HCT116 (cell line): ENCODE results near the gene A4GALT. TPM values are rescaled to one million over a fixed set of nuclear protein-coding genes. Genes with fewer than 3 reads are reported as not detected.

Experiments
- ATAC-seq: fragments of 200-7000 bp; cut with Tn5 transposase; 2 replicates; pipeline ENCODE4 v1.9.1; 2020; ENCODE audit warnings: mild to moderate bottlenecking, moderate library complexity
- BruUV-seq: library from RNA; stranded (reverse); fragments of 400-500 nt; replicated peaks from 2 replicates; lab custom pipeline; 2021; lab: Mats Ljungman, UMichigan
- CTCF ChIA-PET: fragments of 300-600 bp; sonication (Branson Sonifier 250); formaldehyde crosslinking; loops from one replicate; lab custom pipeline; 2021; ENCODE audit warnings: antibody characterized with exemption; lab: Charles Lee
- POLR2A ChIA-PET: fragments of 300-600, 350-600 bp; sonication (Branson Sonifier 250); formaldehyde crosslinking; loops from one replicate; lab custom pipeline; 2021; ENCODE audit warnings: antibody characterized with exemption; lab: Charles Lee
- RAD21 ChIA-PET, 2 experiments: fragments of 300-600 bp; sonication (Branson Sonifier 250); formaldehyde crosslinking; loops; one replicate each; lab custom pipeline; 2023; ENCODE audit warnings: low total read pairs in 2 of 2; ENCODE audit not compliant: uncharacterized antibody in 2 of 2, unreplicated experiment in 2 of 2, low non-redundant PET in 1 of 2; lab: Charles Lee
- DNase-seq: peaks from one replicate; pipeline ENCODE4 v3.0.0-alpha.2; 2010; ENCODE audit warnings: low read depth, low spot score
- H2AFZ ChIP-seq: fragments of 200-600 bp; shearing (Covaris generic), sonication (generic); 2 replicates; pipeline ENCODE4 v1.6.1; 2017; ENCODE audit warnings: low read depth, mixed run types, mixed read lengths, antibody characterized with exemption, low read length; ENCODE audit not compliant: poor library complexity, severe bottlenecking
- H3K27ac ChIP-seq: 2 replicates; pipeline ENCODE4 v1.5.1; 2012; ENCODE audit warnings: low read depth, low read length
- H3K27me3 ChIP-seq: fragments of 200-600 bp; sonication (generic); 2 replicates; pipeline ENCODE4 v1.6.1; 2016; ENCODE audit warnings: mixed run types, low read length, mixed read lengths; ENCODE audit not compliant: insufficient read depth
- H3K36me3 ChIP-seq, 2 experiments: fragments of 200-500 bp in 1 of 2; fragments of 200-600 bp in 1 of 2; sonication (Bioruptor generic) in 1 of 2; sonication (generic) in 1 of 2; 2 replicates each; pipeline versions ENCODE4 v1.5.1 to v1.6.1; 2014 to 2016; ENCODE audit warnings: low read length in 2 of 2, inconsistent platforms in 1 of 2, mixed read lengths in 1 of 2, mixed run types in 1 of 2; ENCODE audit not compliant: insufficient read depth in 2 of 2, control insufficient read depth in 1 of 2
- H3K4me1 ChIP-seq, 2 experiments: fragments of 200-600 bp in 1 of 2; sonication (generic) in 1 of 2; 2 replicates each; pipeline versions ENCODE4 v1.5.1 to v1.6.1; 2012 to 2017; ENCODE audit warnings: low read length in 2 of 2, inconsistent platforms in 1 of 2, mild to moderate bottlenecking in 1 of 2, mixed read lengths in 1 of 2, mixed run types in 1 of 2, moderate library complexity in 1 of 2; ENCODE audit not compliant: insufficient read depth in 2 of 2, control insufficient read depth in 1 of 2
- H3K4me2 ChIP-seq: fragments of 200-600 bp; sonication (generic); 2 replicates; pipeline ENCODE4 v1.6.1; 2017; ENCODE audit warnings: mixed run types, low read length, mixed read lengths
- H3K4me3 ChIP-seq, 2 experiments: fragments of 200-600 bp in 1 of 2; sonication (generic) in 1 of 2; replicated peaks in 1 of 2; 2 replicates each; pipeline ENCODE4 v1.5.1; 2011 to 2016; ENCODE audit warnings: low read length in 2 of 2, control low read depth in 1 of 2, low read depth in 1 of 2, mild to moderate bottlenecking in 1 of 2, mixed read lengths in 1 of 2, mixed run types in 1 of 2
- H3K79me2 ChIP-seq: fragments of 200-600 bp; sonication (generic); 2 replicates; pipeline ENCODE4 v1.6.1; 2017; ENCODE audit warnings: mild to moderate bottlenecking, mixed run types, low read length, moderate library complexity, mixed read lengths; ENCODE audit not compliant: insufficient read depth
- H3K9ac ChIP-seq: fragments of 200-600 bp; sonication (generic); 2 replicates; pipeline ENCODE4 v1.6.1; 2016; ENCODE audit warnings: low read length, mixed read lengths
- H3K9me2 ChIP-seq: fragments of 200-600 bp; sonication (generic), shearing (Covaris generic); 2 replicates; pipeline ENCODE4 v1.6.1; 2017; ENCODE audit warnings: mixed run types, mild to moderate bottlenecking, moderate library complexity; ENCODE audit not compliant: insufficient read depth
- H3K9me3 ChIP-seq, 2 experiments: fragments of 200-500 bp in 1 of 2; fragments of 200-600 bp in 1 of 2; sonication (Bioruptor generic) in 1 of 2; sonication (generic) in 1 of 2; 2 replicates each; pipeline ENCODE4 v1.6.1; 2014 to 2017; ENCODE audit warnings: low read length in 2 of 2, mixed read lengths in 2 of 2, inconsistent platforms in 1 of 2, low read depth in 1 of 2, mild to moderate bottlenecking in 1 of 2, mixed run types in 1 of 2, moderate library complexity in 1 of 2; ENCODE audit not compliant: control insufficient read depth in 1 of 2, insufficient read depth in 1 of 2
- H4K20me1 ChIP-seq: fragments of 200-600 bp; sonication (generic), shearing (Covaris generic); 2 replicates; pipeline ENCODE4 v1.6.1; 2017; ENCODE audit warnings: mixed run types, mild to moderate bottlenecking, moderate library complexity; ENCODE audit not compliant: insufficient read depth
- CBX3 ChIP-seq: IDR thresholded peaks from 2 replicates; pipeline ENCODE4 v1.6.1; 2012; ENCODE audit warnings: low read depth
- CTCF ChIP-seq, 3 experiments: fragments of 200-600 bp in 1 of 3; sonication (generic) in 1 of 3; IDR thresholded peaks in 2 of 3; conservative IDR thresholded peaks in 1 of 3; 2 replicates each; pipeline ENCODE4 v1.5.1; 2012 to 2017; ENCODE audit warnings: low read depth in 2 of 3, low read length in 2 of 3, antibody characterized with exemption in 1 of 3, borderline replicate concordance in 1 of 3, control low read depth in 1 of 3, mild to moderate bottlenecking in 1 of 3, mixed read lengths in 1 of 3, mixed run types in 1 of 3, moderate library complexity in 1 of 3; ENCODE audit not compliant: insufficient read depth in 1 of 3
- EGR1 ChIP-seq: IDR thresholded peaks from 2 replicates; pipeline ENCODE4 v1.6.1; 2012; ENCODE audit warnings: low read depth
- EZH2phosphoT487 ChIP-seq: fragments of 200-600 bp; IDR thresholded peaks from 2 replicates; pipeline ENCODE4 v1.6.1; 2018; ENCODE audit warnings: antibody characterized with exemption, borderline replicate concordance
- FOSL1 ChIP-seq: IDR thresholded peaks from 2 replicates; pipeline ENCODE4 v1.6.1; 2012; ENCODE audit warnings: low read depth
- MAX ChIP-seq: IDR thresholded peaks from 2 replicates; pipeline ENCODE4 v1.6.1; 2012
- POLR2AphosphoS5 ChIP-seq: IDR thresholded peaks from 2 replicates; pipeline ENCODE4 v1.6.1; 2011; ENCODE audit warnings: mild to moderate bottlenecking, low read depth, low read length, moderate library complexity
- RAD21 ChIP-seq: IDR thresholded peaks from 2 replicates; pipeline ENCODE4 v1.6.1; 2012; ENCODE audit warnings: low read depth, mild to moderate bottlenecking
- SIN3A ChIP-seq: IDR thresholded peaks from 2 replicates; pipeline ENCODE4 v1.6.1; 2012; ENCODE audit warnings: low read depth
- SRF ChIP-seq: IDR thresholded peaks from 2 replicates; pipeline ENCODE4 v1.6.1; 2012; ENCODE audit warnings: low read depth
- TCF7L2 ChIP-seq: IDR thresholded peaks from 2 replicates; pipeline ENCODE4 v1.7.0; 2011; ENCODE audit warnings: borderline replicate concordance, inconsistent platforms; ENCODE audit not compliant: insufficient read depth, insufficient read length; ENCODE audit errors: extremely low read depth
- YY1 ChIP-seq: IDR thresholded peaks from 2 replicates; pipeline ENCODE4 v1.6.1; 2011; ENCODE audit warnings: low read length, low read depth, moderate library complexity, mild to moderate bottlenecking; ENCODE audit not compliant: insufficient replicate concordance; ENCODE audit errors: extremely low read depth
- ZFX ChIP-seq: fragments of 450-650 bp; IDR thresholded peaks from 2 replicates; pipeline ENCODE4 v1.6.1; 2017
- ZNF274 ChIP-seq: fragments of 200-500 bp; sonication (Bioruptor generic); IDR thresholded peaks from 2 replicates; pipeline ENCODE4 v1.6.1; 2014; ENCODE audit warnings: mild to moderate bottlenecking, low read depth, low read length, inconsistent platforms
- intact Hi-C: fragments of 100-400 bp; cut with micrococcal nuclease; formaldehyde crosslinking; loops from 2 replicates; pipeline ENCODE4 v1.10.0; 2022
- total RNA-seq: library from RNA; stranded (reverse); gene quantifications from one replicate; pipeline ENCODE4 v1.2.1, GENCODE V29; 2021; ENCODE audit not compliant: unreplicated experiment
- TF ChIP-seq, protein P1 (sequence below): IDR thresholded peaks from 2 replicates; pipeline ENCODE4 v1.6.1; 2012
- TF ChIP-seq, protein P2 (sequence below): IDR thresholded peaks from 2 replicates; pipeline ENCODE4 v1.6.1; 2011; ENCODE audit warnings: mild to moderate bottlenecking, low read length, moderate library complexity; ENCODE audit not compliant: insufficient replicate concordance; ENCODE audit errors: extremely low read depth
- TF ChIP-seq, protein P3 (sequence below): IDR thresholded peaks from 2 replicates; pipeline ENCODE4 v1.6.1; 2012; ENCODE audit warnings: low read depth

The A4GALT gene
- total RNA-seq, 1 experiment from 2014 or later, result 16.0 TPM

GRCh38 chr22:42760806-42761565 is 40.3 kb upstream of the A4GALT start:
- Histone ChIP-seq H3K27me3 (no peaks in the 10 kb centered on the region), H3K79me2 (no peaks in the 10 kb centered on the region), H4K20me1 (no peaks in the 10 kb centered on the region), H3K4me3 (no peak overlapping the region), H3K9me3 (no peaks in the 10 kb centered on the region), H3K9me2 (no peaks in the 10 kb centered on the region), H2AFZ (no peak overlapping the region), H3K9ac (no peak overlapping the region), H3K36me3 (no peaks in the 10 kb centered on the region), H3K4me2 (no peak overlapping the region), H3K27ac (no peak overlapping the region), H3K4me1 (peaks cover 2 to 11% of the 10 kb centered on the region in 2 experiments)
- intact Hi-C loops, result no loop called here
- TF ChIP-seq YY1 (no peak), ZNF274 (no peak), RAD21 (no peak), MAX (no peak), CBX3 (no peak), TCF7L2 (no peak), SIN3A (no peak), POLR2AphosphoS5 (no peak), ZFX (no peak), EGR1 (no peak), FOSL1 (no peak), CTCF (IDR thresholded peaks at IDR 0.05 in 2 of 3, conservative IDR thresholded peaks at IDR 0.05 in 1 of 3; ENCODE audit: borderline replicate concordance in 1 of 3, insufficient read depth in 1 of 3, low read depth in 2 of 3, low read length in 2 of 3) (no peak), EZH2phosphoT487 (no peak), SRF (no peak)
- TF ChIP-seq, protein P1, sequence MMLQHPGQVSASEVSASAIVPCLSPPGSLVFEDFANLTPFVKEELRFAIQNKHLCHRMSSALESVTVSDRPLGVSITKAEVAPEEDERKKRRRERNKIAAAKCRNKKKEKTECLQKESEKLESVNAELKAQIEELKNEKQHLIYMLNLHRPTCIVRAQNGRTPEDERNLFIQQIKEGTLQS, result no peak
- TF ChIP-seq, protein P2, sequence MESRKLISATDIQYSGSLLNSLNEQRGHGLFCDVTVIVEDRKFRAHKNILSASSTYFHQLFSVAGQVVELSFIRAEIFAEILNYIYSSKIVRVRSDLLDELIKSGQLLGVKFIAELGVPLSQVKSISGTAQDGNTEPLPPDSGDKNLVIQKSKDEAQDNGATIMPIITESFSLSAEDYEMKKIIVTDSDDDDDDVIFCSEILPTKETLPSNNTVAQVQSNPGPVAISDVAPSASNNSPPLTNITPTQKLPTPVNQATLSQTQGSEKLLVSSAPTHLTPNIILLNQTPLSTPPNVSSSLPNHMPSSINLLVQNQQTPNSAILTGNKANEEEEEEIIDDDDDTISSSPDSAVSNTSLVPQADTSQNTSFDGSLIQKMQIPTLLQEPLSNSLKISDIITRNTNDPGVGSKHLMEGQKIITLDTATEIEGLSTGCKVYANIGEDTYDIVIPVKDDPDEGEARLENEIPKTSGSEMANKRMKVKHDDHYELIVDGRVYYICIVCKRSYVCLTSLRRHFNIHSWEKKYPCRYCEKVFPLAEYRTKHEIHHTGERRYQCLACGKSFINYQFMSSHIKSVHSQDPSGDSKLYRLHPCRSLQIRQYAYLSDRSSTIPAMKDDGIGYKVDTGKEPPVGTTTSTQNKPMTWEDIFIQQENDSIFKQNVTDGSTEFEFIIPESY, result no peak
- TF ChIP-seq, protein P3, sequence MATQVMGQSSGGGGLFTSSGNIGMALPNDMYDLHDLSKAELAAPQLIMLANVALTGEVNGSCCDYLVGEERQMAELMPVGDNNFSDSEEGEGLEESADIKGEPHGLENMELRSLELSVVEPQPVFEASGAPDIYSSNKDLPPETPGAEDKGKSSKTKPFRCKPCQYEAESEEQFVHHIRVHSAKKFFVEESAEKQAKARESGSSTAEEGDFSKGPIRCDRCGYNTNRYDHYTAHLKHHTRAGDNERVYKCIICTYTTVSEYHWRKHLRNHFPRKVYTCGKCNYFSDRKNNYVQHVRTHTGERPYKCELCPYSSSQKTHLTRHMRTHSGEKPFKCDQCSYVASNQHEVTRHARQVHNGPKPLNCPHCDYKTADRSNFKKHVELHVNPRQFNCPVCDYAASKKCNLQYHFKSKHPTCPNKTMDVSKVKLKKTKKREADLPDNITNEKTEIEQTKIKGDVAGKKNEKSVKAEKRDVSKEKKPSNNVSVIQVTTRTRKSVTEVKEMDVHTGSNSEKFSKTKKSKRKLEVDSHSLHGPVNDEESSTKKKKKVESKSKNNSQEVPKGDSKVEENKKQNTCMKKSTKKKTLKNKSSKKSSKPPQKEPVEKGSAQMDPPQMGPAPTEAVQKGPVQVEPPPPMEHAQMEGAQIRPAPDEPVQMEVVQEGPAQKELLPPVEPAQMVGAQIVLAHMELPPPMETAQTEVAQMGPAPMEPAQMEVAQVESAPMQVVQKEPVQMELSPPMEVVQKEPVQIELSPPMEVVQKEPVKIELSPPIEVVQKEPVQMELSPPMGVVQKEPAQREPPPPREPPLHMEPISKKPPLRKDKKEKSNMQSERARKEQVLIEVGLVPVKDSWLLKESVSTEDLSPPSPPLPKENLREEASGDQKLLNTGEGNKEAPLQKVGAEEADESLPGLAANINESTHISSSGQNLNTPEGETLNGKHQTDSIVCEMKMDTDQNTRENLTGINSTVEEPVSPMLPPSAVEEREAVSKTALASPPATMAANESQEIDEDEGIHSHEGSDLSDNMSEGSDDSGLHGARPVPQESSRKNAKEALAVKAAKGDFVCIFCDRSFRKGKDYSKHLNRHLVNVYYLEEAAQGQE, result no peak
- BruUV-seq, result no TSS peak
- ATAC-seq (no peak), DNase-seq (no peak)
- ChIA-PET POLR2A (interaction anchor here (0.5 kb wide), 1 partner anchor 13 kb away, joined by 3 read pairs; no protein-coding TSS in a partner anchor), RAD21 (no interaction called here), CTCF (interaction anchor here (0.8 kb wide), 1 partner anchor 42 kb away, joined by 3 read pairs; no protein-coding TSS in a partner anchor)
